LNCAP (cell line): ENCODE measurements around the gene AUP1.

Experiments
- TF ChIP-seq, protein P1 (sequence below): fragments of 450-650 bp; IDR thresholded peaks from 2 replicates; pipeline ENCODE4 v1.5.1; 2017; ENCODE audit warnings: mild to moderate bottlenecking

The AUP1 gene

GRCh38 chr2:74504591-74504990 lies 24.9 kb downstream of the AUP1 start:
- TF ChIP-seq, protein P1, sequence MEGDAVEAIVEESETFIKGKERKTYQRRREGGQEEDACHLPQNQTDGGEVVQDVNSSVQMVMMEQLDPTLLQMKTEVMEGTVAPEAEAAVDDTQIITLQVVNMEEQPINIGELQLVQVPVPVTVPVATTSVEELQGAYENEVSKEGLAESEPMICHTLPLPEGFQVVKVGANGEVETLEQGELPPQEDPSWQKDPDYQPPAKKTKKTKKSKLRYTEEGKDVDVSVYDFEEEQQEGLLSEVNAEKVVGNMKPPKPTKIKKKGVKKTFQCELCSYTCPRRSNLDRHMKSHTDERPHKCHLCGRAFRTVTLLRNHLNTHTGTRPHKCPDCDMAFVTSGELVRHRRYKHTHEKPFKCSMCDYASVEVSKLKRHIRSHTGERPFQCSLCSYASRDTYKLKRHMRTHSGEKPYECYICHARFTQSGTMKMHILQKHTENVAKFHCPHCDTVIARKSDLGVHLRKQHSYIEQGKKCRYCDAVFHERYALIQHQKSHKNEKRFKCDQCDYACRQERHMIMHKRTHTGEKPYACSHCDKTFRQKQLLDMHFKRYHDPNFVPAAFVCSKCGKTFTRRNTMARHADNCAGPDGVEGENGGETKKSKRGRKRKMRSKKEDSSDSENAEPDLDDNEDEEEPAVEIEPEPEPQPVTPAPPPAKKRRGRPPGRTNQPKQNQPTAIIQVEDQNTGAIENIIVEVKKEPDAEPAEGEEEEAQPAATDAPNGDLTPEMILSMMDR = no peak

- TF ChIP-seq, protein P1 = no peak
These were observed 25.7 kb downstream of the AUP1 start for GRCh38 chr2:74503506-74504475.

GRCh38 chr2:74502720-74503505 lies 26.6 kb downstream of the AUP1 start:
- TF ChIP-seq, protein P1 = no peak

DNA sequence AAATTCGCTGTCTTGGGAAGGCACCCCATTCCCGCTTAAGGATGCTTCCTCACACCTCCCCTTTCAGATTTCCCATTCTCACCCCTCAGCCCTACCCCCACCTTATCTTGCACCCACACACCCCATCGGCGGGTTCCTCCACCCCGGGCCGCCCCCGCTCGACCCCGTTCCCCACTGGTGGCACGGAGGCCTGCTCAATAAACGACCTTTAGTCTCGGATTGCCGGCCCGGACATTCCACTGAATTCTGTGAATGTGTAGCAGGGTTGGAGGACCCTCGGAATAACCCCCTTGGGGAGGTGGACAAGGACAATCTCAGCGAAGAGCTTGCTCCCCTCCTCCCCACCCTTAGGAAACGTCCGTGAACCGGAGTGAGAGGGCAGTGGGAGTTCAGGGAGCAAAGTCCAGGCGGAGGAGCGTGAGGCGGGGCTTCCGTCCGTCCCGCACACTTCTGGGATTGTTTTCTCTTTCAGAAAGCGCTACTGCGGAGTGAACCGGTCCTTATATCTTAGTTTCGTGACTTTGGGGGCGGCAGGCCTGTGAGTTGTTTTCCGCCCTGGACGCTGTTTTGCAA lies 27.3 kb downstream of the AUP1 start:
- TF ChIP-seq, protein P1 = no peak

- TF ChIP-seq, protein P1 = no peak
These were observed 28.0 kb downstream of the AUP1 start for GRCh38 chr2:74501335-74502071.

DNA sequence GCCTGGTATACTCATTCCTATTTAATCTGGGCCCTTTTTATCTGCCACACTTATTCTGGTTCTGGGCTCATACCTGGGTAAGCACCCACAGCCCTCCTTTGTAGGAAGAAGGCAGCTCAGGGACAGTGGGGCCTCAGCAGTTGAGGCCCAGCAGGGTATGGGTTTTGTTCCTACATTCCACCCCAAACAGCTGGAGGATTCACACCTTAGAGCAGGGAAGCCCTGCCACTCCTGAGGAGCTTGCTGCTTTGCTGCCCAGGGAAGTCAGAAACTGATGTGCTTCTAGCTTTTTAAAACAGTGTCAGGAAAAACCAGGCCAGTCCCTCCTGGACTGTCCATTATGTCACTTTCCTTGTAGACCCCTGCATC lies 28.9 kb downstream of the AUP1 start:
- TF ChIP-seq, protein P1 = no peak
